SK-N-MC (cell line): ENCODE results near the gene STBD1.

ENCODE experiments used
- EZH2 ChIP-seq: fragments of 200-600 bp; sonication (generic); IDR thresholded peaks from one replicate; pipeline ENCODE4 v1.6.1; 2017; ENCODE audit warnings: antibody characterized with exemption
- POLR2AphosphoS5 ChIP-seq: IDR thresholded peaks from 2 replicates; pipeline ENCODE4 v1.6.1; 2012; ENCODE audit warnings: mild to moderate bottlenecking, low read depth, low read length, borderline replicate concordance

GRCh38 chr4:76282941-76283689 is 23.4 kb upstream of the STBD1 start:
- TF ChIP-seq EZH2: no peak
- TF ChIP-seq POLR2AphosphoS5: no peak
